Measurements from ENCODE around the gene TMEM91. TPM values are rescaled to one million over a fixed set of nuclear protein-coding genes. Genes with fewer than 3 reads are reported as not detected.

TMEM91 gene
- total and polyA plus RNA-seq, 2 of the 13 experiments (the other 11 are each of a cell fraction or from before 2014, with no cell fraction given): 6.3 to 10.3 TPM

DNA sequence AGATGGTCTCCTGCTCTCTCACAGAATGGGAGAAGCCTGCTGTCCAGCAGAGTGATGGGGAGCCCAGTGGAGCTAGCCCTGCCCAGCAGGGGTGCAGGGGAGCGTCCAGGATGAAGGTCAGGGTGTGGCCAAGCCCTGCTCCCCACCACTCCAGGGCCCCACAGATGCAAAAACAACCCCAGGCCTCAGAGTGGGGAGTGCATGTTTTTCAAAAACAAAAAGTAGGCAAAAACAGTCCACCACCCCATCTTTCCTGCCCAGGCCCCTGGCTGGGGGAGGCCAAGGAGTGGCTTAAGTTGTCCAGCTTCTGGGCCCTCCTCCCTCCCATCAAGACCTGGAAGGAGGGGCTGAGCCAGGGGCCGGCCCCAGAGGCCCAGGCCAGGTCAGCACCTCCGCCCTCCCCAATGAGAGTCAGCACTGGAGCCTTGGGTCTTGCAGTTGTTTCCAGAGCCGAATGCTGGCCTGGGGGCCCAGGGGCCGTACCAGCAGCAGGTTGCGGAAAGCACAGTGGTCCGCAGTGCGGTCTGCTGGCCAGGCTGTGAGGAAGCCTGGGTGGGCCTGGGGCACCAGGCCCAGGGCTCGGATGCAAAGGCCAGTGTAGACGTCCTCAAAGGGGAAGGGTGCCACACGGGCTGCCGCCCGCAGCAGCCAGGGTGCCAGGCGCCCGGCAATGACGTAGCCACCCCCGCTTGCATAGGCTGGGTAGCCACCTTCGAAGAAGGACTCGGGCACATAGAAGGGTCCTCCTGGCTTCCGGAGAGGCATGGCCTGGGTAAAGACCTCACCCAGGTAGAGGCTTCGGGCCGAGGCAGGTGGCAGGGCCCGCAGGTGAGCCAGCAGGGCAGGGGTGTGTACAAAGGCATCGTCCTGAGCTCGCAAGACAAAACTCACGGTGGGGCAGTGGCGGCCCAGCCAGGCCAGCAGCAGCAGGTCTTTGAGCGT is 49.1 kb downstream of the TMEM91 start:
- ChIA-PET POLR2A (interaction anchor here (2.2 to 2.9 kb wide), 2 partner anchors 14 to 16 kb away, joined by 10 to 18 read pairs; partner anchors contain the start of gene DMAC2), CTCF (ENCODE audit: low intra/inter-chr PET ratio, low total read pairs) (no interaction called here)
- 97% methylated on average over 13 of the region's 28 CpGs for WGBS (ENCODE audit: low lambda C conversion rate)
- Histone ChIP-seq H3K27me3 (ENCODE audit: control insufficient read depth in 1 of 2, insufficient read depth in 2 of 2, low read length in 2 of 2) (no peaks in the 10 kb centered on the region), H3K4me1 (ENCODE audit: insufficient read depth, low read length) (peaks cover 43% of the 10 kb centered on the region), H4K20me1 (ENCODE audit: insufficient read depth, low read length) (no peaks in the 10 kb centered on the region), H2AFZ (ENCODE audit: low read length) (no peak overlapping the region), H3K4me2 (ENCODE audit: low read depth, low read length) (peak overlapping the region; percentile 9; the same call in 1 of the 2 replicates), H3K27ac (ENCODE audit: extremely low read length, insufficient read depth, low read length) (no peak overlapping the region), H3K36me3 (replicated peaks in 1 of 2; ENCODE audit: control insufficient read depth in 1 of 2, insufficient read depth in 2 of 2, low read length in 2 of 2) (peaks cover 13 to 14% of the 10 kb centered on the region in 2 experiments; a peak in 3 of 5 replicates), H3K9me3 (ENCODE audit: low read length) (no peaks in the 10 kb centered on the region), H3K9ac (ENCODE audit: insufficient read depth, low read depth, low read length) (no peak overlapping the region), H3K4me3 (replicated peaks in 1 of 3; ENCODE audit: insufficient read depth in 1 of 3, low read depth in 2 of 3, low read length in 3 of 3) (no peak overlapping the region; a peak in 1 of 6 replicates), H3K79me2 (ENCODE audit: insufficient read depth, low read length) (no peaks in the 10 kb centered on the region)
- BruUV-seq (replicated peaks): no TSS peak
- ATAC-seq (no peak), DNase-seq (ENCODE audit: low spot score) (no peak), FAIRE-seq (no peak)
- in situ Hi-C loops (cut with HindIII; ENCODE audit: extremely low pct_ligation_motif_present, low pct_unique_long_range_greater_than_20kb): no loop called here
- intact Hi-C loops (cut with micrococcal nuclease; ENCODE audit: unreplicated experiment): no loop called here
- TF ChIP-seq RFXANK (CRISPR knock-in tag; IDR thresholded peaks at IDR 0.05) (no peak), RORA (CRISPR knock-in tag; IDR thresholded peaks at IDR 0.05) (no peak), ETV6 (CRISPR knock-in tag; conservative IDR thresholded peaks at IDR 0.05) (0 out of 2 replicates have a peak, but pooled peaks have one; percentile 2), AHR (CRISPR knock-in tag; IDR thresholded peaks at IDR 0.05) (no peak), SOX6 (IDR thresholded peaks at IDR 0.05) (no peak), SOX6 (CRISPR knock-in tag; IDR thresholded peaks at IDR 0.05) (no peak), SRY (CRISPR knock-in tag; IDR thresholded peaks at IDR 0.05) (0 out of 2 replicates have a peak, but pooled peaks have one; percentile 5), ZNF766 (CRISPR knock-in tag; IDR thresholded peaks at IDR 0.05; ENCODE audit: borderline replicate concordance) (no peak), NR3C1 (CRISPR knock-in tag; IDR thresholded peaks at IDR 0.05) (no peak), ZNF205 (CRISPR knock-in tag; IDR thresholded peaks at IDR 0.05) (no peak), CENPX (CRISPR knock-in tag; IDR thresholded peaks at IDR 0.05) (no peak), ZNF562 (CRISPR knock-in tag; IDR thresholded peaks at IDR 0.05; ENCODE audit: borderline replicate concordance) (no peak), RXRA (CRISPR knock-in tag; IDR thresholded peaks at IDR 0.05) (0 out of 2 replicates have a peak, but pooled peaks have one; percentile 0), ZNF768 (CRISPR knock-in tag; IDR thresholded peaks at IDR 0.05) (no peak), CREB1 (IDR thresholded peaks at IDR 0.05) (no peak), CREB1 (CRISPR knock-in tag; IDR thresholded peaks at IDR 0.05) (no peak)
- TF ChIP-seq, protein P1, sequence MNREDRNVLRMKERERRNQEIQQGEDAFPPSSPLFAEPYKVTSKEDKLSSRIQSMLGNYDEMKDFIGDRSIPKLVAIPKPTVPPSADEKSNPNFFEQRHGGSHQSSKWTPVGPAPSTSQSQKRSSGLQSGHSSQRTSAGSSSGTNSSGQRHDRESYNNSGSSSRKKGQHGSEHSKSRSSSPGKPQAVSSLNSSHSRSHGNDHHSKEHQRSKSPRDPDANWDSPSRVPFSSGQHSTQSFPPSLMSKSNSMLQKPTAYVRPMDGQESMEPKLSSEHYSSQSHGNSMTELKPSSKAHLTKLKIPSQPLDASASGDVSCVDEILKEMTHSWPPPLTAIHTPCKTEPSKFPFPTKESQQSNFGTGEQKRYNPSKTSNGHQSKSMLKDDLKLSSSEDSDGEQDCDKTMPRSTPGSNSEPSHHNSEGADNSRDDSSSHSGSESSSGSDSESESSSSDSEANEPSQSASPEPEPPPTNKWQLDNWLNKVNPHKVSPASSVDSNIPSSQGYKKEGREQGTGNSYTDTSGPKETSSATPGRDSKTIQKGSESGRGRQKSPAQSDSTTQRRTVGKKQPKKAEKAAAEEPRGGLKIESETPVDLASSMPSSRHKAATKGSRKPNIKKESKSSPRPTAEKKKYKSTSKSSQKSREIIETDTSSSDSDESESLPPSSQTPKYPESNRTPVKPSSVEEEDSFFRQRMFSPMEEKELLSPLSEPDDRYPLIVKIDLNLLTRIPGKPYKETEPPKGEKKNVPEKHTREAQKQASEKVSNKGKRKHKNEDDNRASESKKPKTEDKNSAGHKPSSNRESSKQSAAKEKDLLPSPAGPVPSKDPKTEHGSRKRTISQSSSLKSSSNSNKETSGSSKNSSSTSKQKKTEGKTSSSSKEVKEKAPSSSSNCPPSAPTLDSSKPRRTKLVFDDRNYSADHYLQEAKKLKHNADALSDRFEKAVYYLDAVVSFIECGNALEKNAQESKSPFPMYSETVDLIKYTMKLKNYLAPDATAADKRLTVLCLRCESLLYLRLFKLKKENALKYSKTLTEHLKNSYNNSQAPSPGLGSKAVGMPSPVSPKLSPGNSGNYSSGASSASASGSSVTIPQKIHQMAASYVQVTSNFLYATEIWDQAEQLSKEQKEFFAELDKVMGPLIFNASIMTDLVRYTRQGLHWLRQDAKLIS (CRISPR knock-in tag; IDR thresholded peaks at IDR 0.05): no peak
- TF ChIP-seq, protein P2, sequence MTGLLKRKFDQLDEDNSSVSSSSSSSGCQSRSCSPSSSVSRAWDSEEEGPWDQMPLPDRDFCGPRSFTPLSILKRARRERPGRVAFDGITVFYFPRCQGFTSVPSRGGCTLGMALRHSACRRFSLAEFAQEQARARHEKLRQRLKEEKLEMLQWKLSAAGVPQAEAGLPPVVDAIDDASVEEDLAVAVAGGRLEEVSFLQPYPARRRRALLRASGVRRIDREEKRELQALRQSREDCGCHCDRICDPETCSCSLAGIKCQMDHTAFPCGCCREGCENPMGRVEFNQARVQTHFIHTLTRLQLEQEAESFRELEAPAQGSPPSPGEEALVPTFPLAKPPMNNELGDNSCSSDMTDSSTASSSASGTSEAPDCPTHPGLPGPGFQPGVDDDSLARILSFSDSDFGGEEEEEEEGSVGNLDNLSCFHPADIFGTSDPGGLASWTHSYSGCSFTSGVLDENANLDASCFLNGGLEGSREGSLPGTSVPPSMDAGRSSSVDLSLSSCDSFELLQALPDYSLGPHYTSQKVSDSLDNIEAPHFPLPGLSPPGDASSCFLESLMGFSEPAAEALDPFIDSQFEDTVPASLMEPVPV (CRISPR knock-in tag; IDR thresholded peaks at IDR 0.05): no peak
- TF ChIP-seq, protein P3, sequence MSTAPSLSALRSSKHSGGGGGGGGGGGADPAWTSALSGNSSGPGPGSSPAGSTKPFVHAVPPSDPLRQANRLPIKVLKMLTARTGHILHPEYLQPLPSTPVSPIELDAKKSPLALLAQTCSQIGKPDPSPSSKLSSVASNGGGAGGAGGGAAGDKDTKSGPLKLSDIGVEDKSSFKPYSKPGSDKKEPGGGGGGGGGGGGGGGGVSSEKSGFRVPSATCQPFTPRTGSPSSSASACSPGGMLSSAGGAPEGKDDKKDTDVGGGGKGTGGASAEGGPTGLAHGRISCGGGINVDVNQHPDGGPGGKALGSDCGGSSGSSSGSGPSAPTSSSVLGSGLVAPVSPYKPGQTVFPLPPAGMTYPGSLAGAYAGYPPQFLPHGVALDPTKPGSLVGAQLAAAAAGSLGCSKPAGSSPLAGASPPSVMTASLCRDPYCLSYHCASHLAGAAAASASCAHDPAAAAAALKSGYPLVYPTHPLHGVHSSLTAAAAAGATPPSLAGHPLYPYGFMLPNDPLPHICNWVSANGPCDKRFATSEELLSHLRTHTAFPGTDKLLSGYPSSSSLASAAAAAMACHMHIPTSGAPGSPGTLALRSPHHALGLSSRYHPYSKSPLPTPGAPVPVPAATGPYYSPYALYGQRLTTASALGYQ (CRISPR knock-in tag; IDR thresholded peaks at IDR 0.05): no peak

All from HepG2 (cell line).